ENCODE measurements around the gene PASD1.

DNA sequence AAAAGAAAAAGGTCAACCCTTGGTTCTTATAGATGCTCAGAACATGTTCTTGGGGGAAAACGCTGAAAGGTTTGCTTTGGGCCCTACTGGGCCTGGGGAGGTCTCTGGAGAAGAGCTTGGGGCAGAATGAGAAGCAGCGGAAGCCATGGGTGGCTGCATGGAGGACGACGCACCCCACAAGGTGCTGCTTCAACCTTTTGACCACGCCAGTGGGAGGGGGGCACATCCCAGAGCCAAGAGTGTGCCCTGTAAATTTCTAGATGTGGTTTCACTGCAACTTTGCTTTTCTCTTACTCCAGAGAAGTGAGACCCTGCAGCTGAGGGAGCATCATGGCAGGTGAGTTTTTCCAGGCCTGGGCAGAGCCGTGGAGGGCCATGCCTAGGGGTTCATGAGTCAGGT is 135.0 kb downstream of the PASD1 start:
- TF ChIP-seq, protein P1, sequence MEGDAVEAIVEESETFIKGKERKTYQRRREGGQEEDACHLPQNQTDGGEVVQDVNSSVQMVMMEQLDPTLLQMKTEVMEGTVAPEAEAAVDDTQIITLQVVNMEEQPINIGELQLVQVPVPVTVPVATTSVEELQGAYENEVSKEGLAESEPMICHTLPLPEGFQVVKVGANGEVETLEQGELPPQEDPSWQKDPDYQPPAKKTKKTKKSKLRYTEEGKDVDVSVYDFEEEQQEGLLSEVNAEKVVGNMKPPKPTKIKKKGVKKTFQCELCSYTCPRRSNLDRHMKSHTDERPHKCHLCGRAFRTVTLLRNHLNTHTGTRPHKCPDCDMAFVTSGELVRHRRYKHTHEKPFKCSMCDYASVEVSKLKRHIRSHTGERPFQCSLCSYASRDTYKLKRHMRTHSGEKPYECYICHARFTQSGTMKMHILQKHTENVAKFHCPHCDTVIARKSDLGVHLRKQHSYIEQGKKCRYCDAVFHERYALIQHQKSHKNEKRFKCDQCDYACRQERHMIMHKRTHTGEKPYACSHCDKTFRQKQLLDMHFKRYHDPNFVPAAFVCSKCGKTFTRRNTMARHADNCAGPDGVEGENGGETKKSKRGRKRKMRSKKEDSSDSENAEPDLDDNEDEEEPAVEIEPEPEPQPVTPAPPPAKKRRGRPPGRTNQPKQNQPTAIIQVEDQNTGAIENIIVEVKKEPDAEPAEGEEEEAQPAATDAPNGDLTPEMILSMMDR (conservative IDR thresholded peaks at IDR 0.05; ENCODE audit: low read depth, low read length) = no peak
- no peak for TF ChIP-seq EZH2 (IDR thresholded peaks at IDR 0.05; ENCODE audit: low read length, unreplicated experiment)
